GM18951 (cell line): ENCODE data around the gene PSD2.

Experiments used
- POLR2A ChIP-seq: IDR thresholded peaks from 4 replicates; pipeline ENCODE4 v1.6.1; 2011; ENCODE audit warnings: mild to moderate bottlenecking; ENCODE audit not compliant: insufficient read length, insufficient read depth; ENCODE audit errors: extremely low read depth
- in situ Hi-C: fragments of 300-500 bp; cut with MboI; formaldehyde crosslinking; loops from one replicate; pipeline ENCODE4 v1.12.0; 2022; ENCODE audit warnings: low sequenced_read_pairs, mixed read lengths, inconsistent platforms; ENCODE audit not compliant: unreplicated experiment

PSD2 gene

DNA sequence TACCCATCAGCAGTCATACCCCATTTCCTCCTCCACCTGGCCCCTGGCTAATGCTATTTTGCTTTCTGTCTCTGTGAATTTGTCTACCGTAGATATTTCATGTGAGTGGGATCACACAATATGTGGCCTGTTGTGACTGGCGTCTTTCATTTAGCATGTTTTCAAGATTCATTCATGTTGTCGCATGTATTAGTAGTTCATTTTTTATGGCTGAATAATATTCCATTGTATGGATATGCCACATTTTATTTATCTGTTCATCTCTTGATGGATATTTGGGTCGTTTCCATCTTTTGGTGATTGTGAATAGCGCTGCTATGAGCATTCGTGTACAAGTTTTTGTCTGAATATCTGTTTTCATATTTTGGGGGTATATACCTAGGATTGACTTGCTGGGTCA lies 33.9 kb downstream of the PSD2 start:
- in situ Hi-C loops: no loop called here

DNA sequence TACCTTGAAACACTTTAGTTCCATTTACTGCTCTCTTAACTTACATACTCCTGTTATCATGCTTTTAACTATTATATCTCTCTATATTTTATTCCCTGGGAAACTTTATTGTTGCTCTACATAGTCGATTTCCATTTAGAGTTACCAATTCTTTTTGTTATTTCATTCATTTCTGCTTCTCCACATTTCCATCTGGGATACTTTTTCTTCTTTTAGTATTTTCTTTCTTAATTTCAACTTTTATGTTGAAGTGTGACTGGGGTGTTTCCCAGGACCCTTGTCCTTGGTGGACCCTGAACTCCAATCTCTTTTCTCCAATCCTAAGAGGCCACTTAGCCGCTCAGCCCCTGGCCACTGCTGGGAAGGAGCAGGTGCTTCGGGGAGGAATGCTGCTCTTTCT lies 36.0 kb downstream of the PSD2 start:
- in situ Hi-C loops: no loop called here

More for the DNA sequence above, 33.9 kb downstream of the PSD2 start:
- no peak for TF ChIP-seq POLR2A

DNA sequence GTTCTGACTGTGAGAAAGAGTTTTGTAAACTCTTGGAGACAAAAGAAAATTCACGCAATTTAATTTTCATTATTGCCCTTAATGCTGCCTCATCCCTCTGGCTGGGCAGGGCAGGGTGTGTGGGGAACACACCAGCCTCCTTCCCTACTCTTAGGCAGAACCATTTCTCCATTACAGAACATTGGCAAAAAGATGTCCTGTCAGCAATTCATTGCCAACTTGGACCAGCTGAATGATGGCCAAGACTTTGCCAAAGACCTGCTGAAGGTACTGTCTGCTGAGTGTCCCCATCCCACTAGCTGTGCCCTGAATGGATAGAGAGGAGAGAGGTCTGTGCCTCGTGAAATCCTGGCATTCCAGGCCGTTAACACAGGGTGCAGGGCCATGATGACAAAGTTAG lies 37.9 kb downstream of the PSD2 start:
- in situ Hi-C loops: no loop called here
- no peak for TF ChIP-seq POLR2A

More for the DNA sequence above, 36.0 kb downstream of the PSD2 start:
- no peak for TF ChIP-seq POLR2A

DNA sequence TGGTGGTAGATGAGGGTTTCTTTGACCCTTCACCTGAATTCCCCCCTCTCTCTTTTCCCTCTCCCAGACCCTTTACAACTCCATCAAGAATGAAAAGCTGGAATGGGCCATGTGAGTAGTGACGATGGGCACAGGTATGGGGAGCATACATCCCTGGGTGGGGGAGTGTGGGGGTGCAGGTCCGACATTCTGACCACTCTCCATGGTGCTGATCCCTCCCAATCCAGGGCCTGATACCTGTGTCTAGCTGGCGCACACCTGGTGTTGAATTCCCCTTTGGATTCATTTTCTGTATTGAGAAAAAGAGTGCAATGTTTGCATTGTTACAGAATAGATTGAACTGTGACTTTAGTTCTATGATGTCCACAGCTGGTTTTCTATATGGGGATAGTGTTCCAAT lies 40.0 kb downstream of the PSD2 start:
- TF ChIP-seq POLR2A: no peak

DNA sequence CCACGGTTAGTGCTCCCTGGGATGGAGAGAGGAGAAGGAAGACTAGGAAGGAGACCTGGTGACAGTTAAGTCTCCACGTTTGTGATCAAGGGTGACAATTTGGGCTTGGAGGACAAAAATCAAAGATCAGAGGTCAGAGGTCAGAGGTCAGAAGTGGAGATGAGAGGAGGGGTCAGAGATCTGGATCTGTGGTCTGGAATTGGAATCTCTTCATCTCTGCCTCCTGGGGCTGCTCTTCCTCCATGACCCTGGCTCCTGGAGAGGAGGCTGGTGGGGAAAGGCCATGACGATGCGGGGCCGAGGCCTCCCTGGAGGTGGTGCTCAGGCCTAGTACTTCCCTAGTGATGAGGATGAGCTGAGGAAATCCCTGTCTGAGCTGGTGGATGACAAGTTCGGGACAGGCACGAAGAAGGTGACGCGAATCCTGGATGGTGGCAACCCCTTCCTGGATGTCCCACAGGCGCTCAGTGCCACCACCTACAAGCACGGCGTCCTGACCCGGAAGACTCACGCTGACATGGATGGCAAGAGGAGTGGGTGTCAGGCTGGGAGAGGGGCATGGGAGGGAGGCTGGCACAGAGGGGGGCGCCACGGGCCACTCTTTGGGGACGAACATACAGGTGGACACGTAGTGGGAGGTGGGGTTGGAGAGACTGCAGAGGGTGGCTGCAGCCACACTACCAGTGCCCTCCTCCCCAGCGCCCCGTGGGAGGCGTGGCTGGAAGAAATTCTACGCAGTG lies 41.0 kb downstream of the PSD2 start:
- in situ Hi-C loops: no loop called here
- TF ChIP-seq POLR2A: no peak

More for the DNA sequence above, 40.0 kb downstream of the PSD2 start:
- in situ Hi-C loops: no loop called here

DNA sequence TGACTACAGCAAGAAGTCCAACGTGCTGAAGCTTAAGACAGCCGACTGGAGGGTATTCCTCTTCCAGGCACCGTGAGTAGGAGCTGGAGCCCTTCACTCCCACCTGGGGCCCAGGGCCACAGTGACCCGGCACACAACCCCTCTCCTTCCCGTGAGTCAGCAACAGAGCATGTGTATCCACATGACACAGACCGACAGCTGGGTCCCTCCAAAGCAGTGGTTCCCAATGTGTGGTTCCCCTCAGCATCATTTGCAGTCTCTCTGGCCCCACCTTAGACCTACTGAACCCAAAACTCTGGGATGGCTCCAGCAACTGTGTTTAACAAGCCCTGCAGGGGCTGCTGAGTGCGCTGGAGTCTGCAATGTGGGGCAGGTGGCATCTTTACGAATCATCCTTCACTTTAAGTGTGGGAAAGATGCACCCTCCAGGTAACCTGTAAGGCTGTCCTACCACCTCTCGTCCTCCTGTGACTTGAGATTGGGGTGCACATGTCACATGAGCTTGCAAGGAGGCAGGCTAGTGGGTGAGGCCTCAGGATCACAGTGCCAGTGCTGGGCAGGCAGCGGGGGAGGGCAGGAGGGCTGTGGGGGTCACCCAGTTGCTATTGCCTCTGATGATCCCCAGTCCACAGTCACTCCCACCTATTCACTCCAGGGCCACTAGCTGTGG lies 42.2 kb downstream of the PSD2 start:
- no peak for TF ChIP-seq POLR2A
- in situ Hi-C loops: no loop called here

DNA sequence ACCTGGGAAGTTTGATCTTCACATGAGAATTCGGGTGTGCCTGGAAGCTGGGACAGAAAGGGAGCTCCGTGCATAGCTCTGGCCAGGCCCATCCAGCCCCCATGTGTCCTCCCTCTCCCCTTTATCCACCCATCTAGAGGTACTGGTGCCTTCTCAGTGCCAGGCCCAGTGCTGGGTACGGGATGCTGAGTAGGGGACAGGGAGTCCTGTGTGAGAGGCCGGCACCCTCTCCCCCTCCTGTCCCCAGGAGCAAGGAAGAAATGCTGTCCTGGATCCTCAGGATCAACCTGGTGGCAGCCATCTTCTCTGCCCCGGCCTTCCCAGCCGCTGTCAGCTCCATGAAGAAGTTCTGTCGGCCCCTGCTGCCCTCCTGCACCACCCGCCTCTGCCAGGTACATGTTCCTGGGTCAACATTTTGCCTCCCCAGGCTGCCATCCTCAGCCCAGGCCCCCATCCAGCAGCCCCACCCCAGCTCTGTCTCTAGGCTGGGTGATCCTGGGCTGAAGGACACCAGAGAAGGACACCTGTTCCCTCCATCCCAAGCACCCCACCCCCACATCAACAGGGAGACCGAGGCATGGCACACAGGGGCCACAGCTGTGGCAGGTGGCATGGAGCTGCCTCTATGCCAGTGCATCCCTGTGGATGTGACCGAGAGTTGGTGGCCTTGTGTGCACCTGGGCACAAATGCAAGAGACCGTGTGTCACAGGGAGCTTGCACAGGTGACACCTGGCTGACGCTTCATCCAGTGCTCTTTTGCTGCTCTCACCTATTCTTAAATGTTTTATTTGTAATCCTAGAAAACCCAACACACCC lies 43.0 kb downstream of the PSD2 start:
- in situ Hi-C loops: no loop called here
- no peak for TF ChIP-seq POLR2A

DNA sequence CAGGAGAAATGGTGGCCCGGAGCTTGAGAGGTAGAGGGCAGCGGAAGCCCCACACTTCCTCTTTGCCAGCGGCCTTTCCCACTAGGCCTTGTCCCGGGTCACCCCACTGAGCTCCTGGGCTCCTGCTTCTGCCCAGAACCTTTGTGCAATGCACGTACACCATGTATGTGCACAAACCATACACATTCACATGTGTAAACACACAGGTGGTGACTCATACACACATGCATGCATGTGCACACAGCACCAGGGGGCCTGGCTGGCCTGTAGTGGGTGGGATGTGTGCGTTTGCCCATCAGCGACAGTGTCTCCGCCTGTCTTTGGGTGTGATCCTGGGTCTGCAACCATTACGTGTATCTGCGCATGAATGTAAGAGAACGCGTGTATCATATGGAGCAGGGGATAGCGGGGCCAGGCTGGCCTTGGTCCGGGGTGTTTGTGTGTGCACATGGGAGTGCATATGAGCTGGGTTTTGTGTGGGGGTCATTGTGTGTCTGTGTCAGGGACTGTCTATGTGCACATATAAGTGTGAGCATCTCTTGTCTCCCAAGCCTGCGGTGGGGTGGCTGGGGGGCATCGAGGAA lies 43.7 kb downstream of the PSD2 start:
- no peak for TF ChIP-seq POLR2A
- in situ Hi-C loops: no loop called here

DNA sequence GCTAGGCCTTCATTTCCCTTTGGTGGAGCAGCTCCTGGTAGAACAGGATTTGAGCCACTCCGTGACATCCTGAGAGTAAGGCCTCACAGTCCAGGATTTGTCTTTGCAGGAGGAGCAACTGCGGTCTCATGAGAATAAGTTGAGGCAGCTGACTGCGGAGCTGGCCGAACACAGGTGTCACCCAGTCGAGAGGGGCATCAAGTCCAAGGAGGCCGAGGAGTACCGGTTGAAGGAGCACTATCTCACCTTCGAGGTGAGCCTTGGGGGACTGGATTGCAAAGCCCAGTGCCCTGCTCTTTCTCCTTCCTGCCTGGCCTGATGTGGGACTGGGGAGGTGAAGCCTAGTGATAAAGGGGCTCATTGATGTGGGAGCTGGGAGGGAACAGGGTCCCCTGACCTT lies 44.3 kb downstream of the PSD2 start:
- no peak for TF ChIP-seq POLR2A
- in situ Hi-C loops: loop anchor here (10.0 kb wide), 1 partner anchor 55 kb away; no protein-coding TSS in a partner anchor

DNA sequence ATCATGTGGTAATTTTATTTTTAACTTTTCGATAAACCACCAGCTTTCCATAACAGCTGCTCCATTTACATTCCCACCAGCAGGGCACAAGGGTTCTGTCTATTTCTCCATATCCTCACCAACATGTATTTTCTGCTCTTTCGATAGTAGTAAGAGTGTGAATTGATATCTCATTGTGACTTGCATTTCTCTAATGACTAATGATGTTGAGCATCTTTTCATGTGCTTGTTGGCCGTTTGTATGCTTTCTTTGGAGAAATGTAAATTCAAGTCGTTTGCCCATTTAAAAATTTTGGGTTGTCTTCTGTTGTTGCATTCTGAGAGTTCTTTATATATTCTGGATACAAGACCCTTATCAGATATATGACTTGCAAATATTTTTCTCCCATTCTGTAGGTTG lies 45.9 kb downstream of the PSD2 start:
- in situ Hi-C loops: loop anchor here (10.0 kb wide), 1 partner anchor 57 kb away; no protein-coding TSS in a partner anchor
- TF ChIP-seq POLR2A: no peak

DNA sequence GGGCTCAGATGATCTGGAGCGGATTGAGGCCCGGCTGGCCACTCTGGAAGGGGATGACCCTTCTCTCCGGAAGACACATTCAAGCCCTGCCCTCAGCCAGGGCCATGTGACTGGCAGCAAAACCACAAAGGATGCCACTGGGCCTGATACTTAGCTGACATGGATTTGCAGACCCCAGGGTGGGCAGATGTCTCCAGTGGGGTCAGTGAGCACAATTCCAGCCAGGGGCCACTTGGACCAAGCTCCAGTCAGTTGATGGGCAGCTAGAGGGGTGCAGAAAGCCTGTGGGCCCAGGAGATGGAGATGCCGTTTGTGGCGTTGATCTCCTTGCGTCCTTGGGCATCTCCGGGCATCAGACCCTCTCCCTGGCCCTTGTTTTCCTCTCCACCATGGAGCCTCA lies 46.7 kb downstream of the PSD2 start:
- in situ Hi-C loops: loop anchor here (10.0 kb wide), 1 partner anchor 58 kb away; no protein-coding TSS in a partner anchor

DNA sequence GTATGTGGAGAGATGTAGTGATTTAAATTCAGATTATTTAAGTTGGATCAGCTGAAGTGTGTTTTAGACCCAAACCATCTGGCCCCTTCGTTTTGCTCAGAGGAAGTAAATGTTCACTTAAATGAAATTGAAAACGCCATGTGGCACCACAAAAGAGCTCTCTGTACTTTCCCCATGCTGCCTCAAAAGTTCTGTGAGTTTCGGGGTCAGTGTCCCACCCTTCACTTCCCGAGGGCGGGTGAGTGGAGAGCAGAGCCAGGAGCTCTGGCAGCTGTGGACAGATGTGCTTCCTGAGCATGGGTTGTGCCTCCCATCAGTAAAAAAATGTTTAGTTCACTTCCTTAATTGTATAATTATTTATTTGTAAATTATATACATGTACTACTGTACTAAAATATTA lies 48.4 kb downstream of the PSD2 start:
- in situ Hi-C loops: loop anchor here (10.0 kb wide), 1 partner anchor 59 kb away; no protein-coding TSS in a partner anchor
- TF ChIP-seq POLR2A: no peak

More for the DNA sequence above, 46.7 kb downstream of the PSD2 start:
- TF ChIP-seq POLR2A: no peak

DNA sequence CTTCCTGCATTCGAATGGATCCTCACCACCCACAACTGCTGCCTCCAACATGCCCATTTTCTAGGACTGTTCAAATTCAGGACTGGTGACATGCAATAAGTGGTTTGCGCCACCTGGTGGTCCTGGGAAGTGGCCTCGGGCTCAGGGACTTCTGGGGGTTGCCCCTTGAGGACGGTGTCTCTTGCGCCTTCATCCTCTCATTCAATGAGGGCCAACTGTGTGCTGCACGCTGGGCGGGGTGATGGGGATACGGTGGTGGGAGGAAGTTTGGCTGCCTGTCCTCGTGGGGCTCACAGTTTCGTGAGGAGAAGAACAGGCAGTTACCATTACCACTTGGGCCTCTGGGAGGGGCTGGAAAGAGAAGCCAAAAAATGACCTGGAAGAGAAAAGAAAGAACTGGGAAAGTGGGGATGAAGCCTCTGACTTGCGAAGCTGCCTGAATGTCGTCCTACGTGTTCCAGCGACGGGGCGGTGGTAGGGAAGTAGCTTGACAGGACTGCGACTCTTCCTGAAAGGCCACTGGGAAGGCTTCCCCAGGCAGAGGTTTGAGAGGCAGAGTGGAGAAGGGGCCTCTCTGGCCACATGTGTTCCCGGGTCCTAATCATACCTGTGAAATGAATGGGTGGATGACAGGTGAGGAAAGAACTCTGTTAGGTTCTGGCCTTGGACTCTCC lies 49.0 kb downstream of the PSD2 start:
- TF ChIP-seq POLR2A: no peak
- in situ Hi-C loops: loop anchor here (10.0 kb wide), 1 partner anchor 60 kb away; no protein-coding TSS in a partner anchor
